ENCODE measurements around the gene KIAA1217. TPM values are rescaled to one million over a fixed set of nuclear protein-coding genes. Genes with fewer than 3 reads are reported as not detected.

KIAA1217 gene
- polyA plus RNA-seq, 1 of the 3 experiments (the other 2 are of a cell fraction): 7.2 TPM

GRCh38 chr10:24205821-24206220 lies 3.1 kb upstream of the KIAA1217 start:
- Histone ChIP-seq H4K20me1 (ENCODE audit: insufficient read depth) (no peaks in the 10 kb centered on the region), H3F3A (replicated peaks; ENCODE audit: insufficient read depth) (peaks cover 8% of the 10 kb centered on the region), H2AFZ (ENCODE audit: low read depth) (0 out of 2 replicates have a peak overlapping the region, but pooled peaks have one; percentile 14), H3K4me2 (no peak overlapping the region), H3K4me1 (ENCODE audit: control insufficient read depth in 1 of 2, insufficient read depth in 2 of 2, low read depth in 1 of 2, low read length in 1 of 2) (peaks cover 27 to 37% of the 10 kb centered on the region in 2 experiments), H3K36me3 (replicated peaks in 1 of 2; ENCODE audit: control insufficient read depth in 1 of 2, insufficient read depth in 2 of 2, low read length in 1 of 2) (no peaks in the 10 kb centered on the region), H3K27ac (ENCODE audit: low read depth in 2 of 2, low read length in 1 of 2) (no peak overlapping the region), H3K27me3 (ENCODE audit: insufficient read depth) (no peaks in the 10 kb centered on the region), H3K79me2 (ENCODE audit: insufficient read depth) (no peaks in the 10 kb centered on the region), H3K9me2 (no peaks in the 10 kb centered on the region), H3K9ac (no peak overlapping the region), H3K9me3 (no peaks in the 10 kb centered on the region), H3K4me3 (ENCODE audit: low read depth in 2 of 2, low read length in 1 of 2) (no peak overlapping the region)
- WGBS (ENCODE audit: low lambda C conversion rate): 70% methylated on average over 6 of the region's 6 CpGs
- no peak for TF ChIP-seq CHD2 (IDR thresholded peaks at IDR 0.05; ENCODE audit: low read length, partially characterized antibody)
- no peak for TF ChIP-seq TEAD4 (IDR thresholded peaks at IDR 0.05; ENCODE audit: borderline replicate concordance, insufficient read depth)
- TF ChIP-seq CTCF (IDR thresholded peaks at IDR 0.05): no peak
- TF ChIP-seq FOXJ3 (CRISPR knock-in tag; IDR thresholded peaks at IDR 0.05): no peak
- no peak for TF ChIP-seq NFIC (IDR thresholded peaks at IDR 0.05; ENCODE audit: borderline replicate concordance)
- peak; percentile 11; the same call in 1 of the 2 replicates for TF ChIP-seq PBX3 (IDR thresholded peaks at IDR 0.05)
- TF ChIP-seq TCF12 (IDR thresholded peaks at IDR 0.05): peak; percentile 30; the same call in 1 of the 2 replicates
- POLR2A ChIA-PET: no interaction called here
- no peak for DNase-seq
- CTCF ChIA-PET: interaction anchor here (1.8 to 2.0 kb wide), 2 partner anchors 9 to 211 kb away, joined by 7 to 11 read pairs; no protein-coding TSS in a partner anchor

- Histone ChIP-seq H3K36me3 (replicated peaks in 1 of 2; ENCODE audit: control insufficient read depth in 1 of 2, insufficient read depth in 2 of 2, low read length in 1 of 2) (no peaks in the 10 kb centered on the region), H3K4me1 (ENCODE audit: control insufficient read depth in 1 of 2, insufficient read depth in 2 of 2, low read depth in 1 of 2, low read length in 1 of 2) (peaks cover 27 to 37% of the 10 kb centered on the region in 2 experiments), H3K9me2 (no peaks in the 10 kb centered on the region), H3K27ac (ENCODE audit: low read depth in 2 of 2, low read length in 1 of 2) (no peak overlapping the region), H2AFZ (ENCODE audit: low read depth) (0 out of 2 replicates have a peak overlapping the region, but pooled peaks have one; percentile 14), H3K4me3 (ENCODE audit: low read depth in 2 of 2, low read length in 1 of 2) (no peak overlapping the region), H3K4me2 (no peak overlapping the region), H3K27me3 (ENCODE audit: insufficient read depth) (no peaks in the 10 kb centered on the region), H4K20me1 (ENCODE audit: insufficient read depth) (no peaks in the 10 kb centered on the region), H3K79me2 (ENCODE audit: insufficient read depth) (no peaks in the 10 kb centered on the region), H3F3A (replicated peaks; ENCODE audit: insufficient read depth) (peaks cover 12% of the 10 kb centered on the region), H3K9ac (no peak overlapping the region), H3K9me3 (no peaks in the 10 kb centered on the region)
- TF ChIP-seq JUND (IDR thresholded peaks at IDR 0.05): no peak
- no peak for TF ChIP-seq MEF2A (IDR thresholded peaks at IDR 0.05; ENCODE audit: borderline replicate concordance, low read depth)
- TF ChIP-seq IRF3 (IDR thresholded peaks at IDR 0.05; ENCODE audit: low read depth, low read length): no peak
- TF ChIP-seq RAD21 (IDR thresholded peaks at IDR 0.05; ENCODE audit: low read length): no peak
- TF ChIP-seq USF2 (IDR thresholded peaks at IDR 0.05; ENCODE audit: borderline replicate concordance, low read depth, low read length): no peak
- TF ChIP-seq TAF1 (IDR thresholded peaks at IDR 0.05; ENCODE audit: borderline replicate concordance, low read depth, low read length): no peak
- no peak for TF ChIP-seq CTCF (IDR thresholded peaks at IDR 0.05)
- no peak for TF ChIP-seq NFIC (IDR thresholded peaks at IDR 0.05; ENCODE audit: borderline replicate concordance)
- TF ChIP-seq SIN3A (IDR thresholded peaks at IDR 0.05; ENCODE audit: borderline replicate concordance, low read depth, low read length): no peak
- TF ChIP-seq POLR2AphosphoS5 (IDR thresholded peaks at IDR 0.05; ENCODE audit: low read depth, low read length): no peak
- ChIA-PET POLR2A (no interaction called here), CTCF (interaction anchor here (0.7 to 2.0 kb wide), 3 partner anchors 10 to 212 kb away, joined by 3 to 11 read pairs (median 7); no protein-coding TSS in a partner anchor)
- DNase-seq: no peak
- 84% methylated on average over 2 of the region's 2 CpGs for WGBS (ENCODE audit: low lambda C conversion rate)
These were observed 2.6 kb upstream of the KIAA1217 start for GRCh38 chr10:24206334-24206733.
